HG03060 (cell line): ENCODE measurements around the gene NT5C1A.

Experiments used
- ATAC-seq: cut with Tn5 transposase; IDR thresholded peaks from one replicate; pipeline ENCODE4 v1.9.1; 2021; ENCODE audit warnings: low read depth, moderate number of reproducible peaks; ENCODE audit not compliant: unreplicated experiment

The NT5C1A gene

GRCh38 chr1:39690225-39690624 lies 18.3 kb upstream of the NT5C1A start:
- no peak for ATAC-seq

DNA sequence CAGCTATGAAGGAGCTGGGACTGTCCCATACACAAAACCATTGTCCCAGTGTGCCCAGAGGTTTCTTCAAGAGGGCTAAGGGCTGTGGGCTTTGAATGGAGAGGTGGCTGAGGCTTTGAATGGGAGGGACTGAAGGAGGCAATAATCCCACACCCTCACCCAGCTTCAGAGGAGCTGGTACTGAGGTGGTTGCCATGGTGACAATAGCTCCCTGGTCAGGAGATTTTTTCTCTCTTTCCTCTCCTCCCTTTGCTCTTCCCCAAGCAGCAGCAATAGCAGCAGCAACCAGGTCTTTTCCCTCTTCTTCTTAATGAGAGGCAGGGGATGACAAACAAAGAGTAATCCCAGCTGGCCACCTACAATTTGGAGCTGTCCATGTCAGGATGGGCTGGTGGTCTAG lies 17.7 kb upstream of the NT5C1A start:
- no peak for ATAC-seq

GRCh38 chr1:39689214-39689613 lies 17.3 kb upstream of the NT5C1A start:
- ATAC-seq = no peak

DNA sequence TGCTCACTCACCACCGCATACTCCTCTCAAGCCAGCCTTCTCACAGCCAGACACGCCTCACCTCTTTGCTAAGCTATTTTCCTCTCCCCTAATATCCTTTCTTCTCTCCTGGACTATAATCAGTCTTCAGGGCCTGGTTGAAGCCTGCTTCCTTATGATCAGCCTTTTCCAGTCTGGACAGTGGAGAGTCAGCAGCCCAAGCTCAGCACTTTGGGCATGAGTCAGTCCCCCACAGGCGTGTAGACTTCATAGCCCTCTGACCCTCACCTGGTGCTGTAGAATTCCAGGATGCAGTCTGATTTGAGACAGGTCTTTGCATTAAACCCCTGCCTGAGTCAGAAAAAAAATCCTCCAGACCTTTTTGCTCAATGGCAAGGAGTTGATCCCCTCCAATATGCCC lies 16.8 kb upstream of the NT5C1A start:
- no peak for ATAC-seq

- ATAC-seq = no peak
Measured at GRCh38 chr1:39687243-39687642, 15.3 kb upstream of the NT5C1A start.

- ATAC-seq = no peak
Measured at GRCh38 chr1:39685071-39685470, 13.2 kb upstream of the NT5C1A start.

DNA sequence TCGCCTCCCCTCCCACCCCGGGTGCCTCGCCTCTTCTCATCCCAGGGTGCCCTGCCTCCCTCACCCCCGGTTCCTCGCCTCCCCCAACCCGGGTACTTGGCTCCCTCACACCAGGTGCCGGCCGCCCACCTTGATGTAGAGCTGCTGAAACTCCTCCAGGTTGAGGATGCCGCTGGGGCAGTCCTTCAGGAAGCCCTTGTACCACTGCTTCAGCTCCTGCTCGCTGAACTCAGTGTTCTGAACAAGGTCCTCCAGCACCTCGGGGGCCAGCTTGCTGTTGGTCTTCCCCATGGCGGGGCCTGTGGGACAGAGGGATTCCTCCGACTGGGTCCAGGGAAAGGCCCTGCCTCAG lies 12.4 kb upstream of the NT5C1A start:
- no peak for ATAC-seq

DNA sequence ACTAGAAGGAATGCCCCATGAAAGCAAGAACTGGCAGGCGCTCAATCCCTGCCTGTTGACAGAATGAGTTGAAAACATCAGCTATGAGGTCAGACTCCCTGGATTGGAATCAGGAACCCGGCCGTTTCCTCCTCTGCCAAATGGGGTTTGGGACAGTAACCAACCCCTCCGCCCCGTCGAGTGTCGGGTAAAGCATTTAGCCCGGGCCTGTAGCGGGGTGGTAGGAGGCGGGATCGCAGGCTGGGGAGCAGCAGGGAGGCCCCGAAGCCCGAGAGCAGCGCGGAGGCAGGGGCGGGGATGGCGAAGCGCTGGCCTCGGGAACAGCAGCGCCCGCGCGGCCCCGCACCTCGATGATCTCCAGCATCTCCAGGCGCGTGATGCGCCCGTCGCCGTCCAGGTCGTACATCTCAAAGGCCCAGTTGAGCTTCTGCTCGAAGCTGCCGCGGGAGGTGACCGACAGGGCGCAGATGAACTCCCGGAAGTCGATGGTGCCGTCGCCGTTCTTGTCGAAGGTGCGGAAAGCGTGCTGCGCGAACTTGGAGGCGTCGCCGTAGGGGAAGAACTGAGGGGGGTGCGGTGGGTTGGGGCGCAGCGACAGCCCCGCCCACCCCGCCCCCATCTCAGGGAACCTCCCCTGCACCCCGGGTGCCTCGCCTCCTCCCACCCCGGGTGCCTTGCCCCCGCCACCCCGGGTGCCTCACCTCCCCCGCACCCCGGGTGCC lies 11.8 kb upstream of the NT5C1A start:
- no peak for ATAC-seq

GRCh38 chr1:39681999-39682398 lies 10.1 kb upstream of the NT5C1A start:
- ATAC-seq = no peak

DNA sequence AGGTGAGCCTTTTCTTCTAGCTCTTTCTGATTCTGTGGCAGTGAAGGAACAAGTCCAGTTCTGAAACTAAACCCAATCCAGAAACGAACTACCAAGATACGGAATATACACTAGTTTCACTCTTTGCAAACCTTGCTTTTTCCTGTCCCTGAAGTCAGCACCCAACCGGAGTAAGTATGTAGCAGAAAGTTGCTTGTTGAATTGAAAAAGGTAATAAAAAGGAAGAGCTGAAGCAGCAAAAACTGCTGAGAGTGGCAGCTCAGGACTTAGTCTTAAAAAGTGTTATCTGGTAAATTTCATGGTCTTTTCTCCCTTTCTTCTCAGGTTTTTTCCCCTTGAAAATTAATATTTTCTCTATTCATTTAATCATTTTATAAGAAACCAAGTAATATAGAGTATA lies 9.4 kb upstream of the NT5C1A start:
- no peak for ATAC-seq

- no peak for ATAC-seq
Measured at GRCh38 chr1:39680751-39681150, 8.8 kb upstream of the NT5C1A start.

DNA sequence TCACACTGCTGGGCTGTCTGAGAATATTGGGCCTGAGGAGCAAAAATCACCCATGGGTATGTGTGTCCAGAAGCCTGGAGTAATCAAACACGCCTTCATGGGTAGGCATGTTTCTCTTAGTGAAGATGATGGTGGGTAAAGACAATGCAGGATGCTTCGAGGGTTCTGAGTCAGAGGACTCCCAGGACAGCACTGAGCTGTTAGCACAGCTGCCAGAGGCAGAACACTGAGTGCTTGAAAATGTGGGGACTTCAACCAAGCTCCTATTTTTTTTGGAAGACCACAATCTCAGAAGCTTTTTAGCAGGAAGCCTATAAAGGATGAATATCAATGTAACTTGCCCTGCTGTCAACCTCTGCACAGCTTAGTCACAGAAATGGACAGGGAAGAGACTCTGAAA lies 7.9 kb upstream of the NT5C1A start:
- ATAC-seq = no peak

DNA sequence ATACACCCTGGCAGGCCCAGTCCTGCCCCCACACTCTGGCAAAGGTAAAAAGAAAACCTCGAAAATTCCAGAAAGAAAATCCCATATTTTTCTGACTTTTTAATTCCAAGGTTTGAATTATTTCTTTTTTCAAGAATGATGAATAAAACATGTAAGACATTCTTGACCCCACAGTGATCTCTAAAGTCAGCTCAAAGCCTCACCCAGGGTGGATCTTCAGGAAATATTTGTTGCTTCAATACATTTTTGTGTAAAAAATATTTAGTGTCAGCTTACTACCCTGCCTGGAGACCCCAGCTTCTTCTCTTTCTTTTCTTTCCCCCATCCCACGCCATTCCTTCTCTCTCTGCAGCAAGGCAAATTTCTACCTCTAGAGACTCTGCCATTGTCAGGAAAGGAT lies 7.0 kb upstream of the NT5C1A start:
- no peak for ATAC-seq

DNA sequence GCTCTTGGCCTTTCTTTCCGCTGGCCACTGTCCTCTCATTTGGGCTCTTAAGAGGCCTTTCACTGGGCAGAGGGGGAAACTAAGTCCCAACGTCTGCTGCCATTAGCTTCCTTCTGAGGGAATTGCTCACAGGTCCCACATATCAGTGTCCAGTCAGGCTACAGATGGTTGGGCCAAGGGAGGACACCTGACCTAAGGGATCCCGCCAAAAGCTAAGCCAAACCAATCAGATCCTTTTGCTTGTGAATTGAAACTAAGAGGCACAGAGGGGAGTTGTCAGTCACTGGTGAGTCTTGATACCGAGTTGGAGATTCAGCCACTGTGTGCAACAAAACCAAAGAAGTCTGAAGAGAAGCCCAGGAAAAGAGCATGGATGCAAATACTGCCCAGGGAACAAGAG lies 5.7 kb upstream of the NT5C1A start:
- ATAC-seq = no peak

- no peak for ATAC-seq
Measured at GRCh38 chr1:39676948-39677548, 5.1 kb upstream of the NT5C1A start.

GRCh38 chr1:39675220-39675619 lies 3.3 kb upstream of the NT5C1A start:
- no peak for ATAC-seq

GRCh38 chr1:39673215-39673614 lies 1.3 kb upstream of the NT5C1A start:
- ATAC-seq = no peak

GRCh38 chr1:39672551-39672947 lies 642 bp upstream of the NT5C1A start:
- ATAC-seq = no peak

DNA sequence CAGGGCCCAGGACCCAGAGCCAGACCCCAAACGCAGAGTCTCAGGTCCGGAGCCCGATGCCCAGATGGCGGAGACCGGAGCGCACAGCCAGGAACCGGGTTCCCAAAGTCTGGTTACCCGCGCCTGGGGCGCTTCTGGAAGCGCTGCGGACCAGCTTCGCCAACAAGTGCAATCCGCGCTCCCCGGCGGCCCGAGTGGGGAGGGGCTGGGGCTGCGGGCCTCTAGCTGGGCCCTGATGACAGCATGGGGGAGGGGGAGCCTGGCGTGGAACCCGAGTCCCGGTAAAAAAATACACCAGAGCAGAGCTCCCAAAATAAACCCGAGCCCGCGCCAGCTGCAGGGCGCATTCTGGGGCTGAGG lies 494 bp downstream of the NT5C1A start:
- ATAC-seq = no peak

- no peak for ATAC-seq
Measured at GRCh38 chr1:39670689-39671088, 1.2 kb downstream of the NT5C1A start.

DNA sequence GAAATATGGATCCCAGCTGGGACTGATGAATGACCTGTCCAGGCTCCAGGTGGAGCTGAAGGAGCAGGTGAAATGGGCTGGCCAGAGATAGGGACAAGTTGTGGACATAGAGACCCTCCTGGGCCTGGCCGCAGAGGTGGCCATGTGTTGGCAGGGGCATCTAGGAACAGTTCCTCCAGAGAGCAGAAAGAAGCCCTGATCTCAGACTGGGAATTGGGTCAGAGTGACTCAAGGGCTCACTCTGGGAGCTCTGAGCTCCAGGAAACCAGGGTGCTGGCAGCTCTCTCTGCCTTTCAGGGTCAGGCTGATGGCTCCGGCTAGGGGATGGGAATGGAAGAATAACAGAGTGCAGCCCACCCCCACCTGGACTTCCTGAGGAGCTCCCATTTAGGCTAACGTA lies 3.0 kb downstream of the NT5C1A start:
- ATAC-seq = no peak

DNA sequence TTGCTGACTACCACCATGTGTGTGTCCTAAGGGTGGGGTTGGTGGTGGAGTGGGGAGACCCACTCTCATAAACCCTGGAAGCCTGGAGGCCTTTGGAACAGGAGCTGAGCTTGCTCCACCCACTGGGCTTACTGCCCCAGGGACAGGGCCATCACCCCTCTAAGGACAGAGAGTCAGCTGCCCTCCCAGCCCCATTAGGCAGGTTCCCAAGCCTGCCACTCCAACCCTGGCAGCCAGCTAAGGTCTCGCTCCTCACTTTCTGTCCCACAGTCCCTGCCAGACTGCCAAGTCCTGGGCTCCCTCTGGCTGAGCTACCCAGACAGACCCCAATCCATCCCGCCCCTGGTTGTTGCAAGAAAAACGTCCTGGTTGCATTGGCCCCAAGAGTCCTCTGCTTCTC lies 3.8 kb downstream of the NT5C1A start:
- ATAC-seq = no peak

DNA sequence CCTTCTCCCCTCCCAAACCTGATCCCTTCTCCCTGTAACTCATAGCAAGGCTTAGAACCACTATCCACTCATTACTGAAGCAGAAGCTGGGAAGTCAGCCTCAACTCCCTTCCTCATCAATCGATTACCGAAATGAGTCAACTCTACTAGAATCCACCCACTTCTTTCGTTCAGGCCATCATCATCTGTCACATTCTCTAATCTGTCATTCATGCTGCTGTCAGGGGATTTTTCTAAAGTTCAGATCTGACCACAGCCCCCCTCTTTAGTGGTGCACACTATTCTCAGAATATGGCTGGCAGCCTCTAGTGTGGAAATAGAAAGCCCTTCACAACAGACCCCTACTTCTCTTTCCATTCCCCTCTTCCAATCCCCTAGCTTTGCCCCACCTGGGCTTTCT lies 5.1 kb downstream of the NT5C1A start:
- ATAC-seq = peak; percentile 77
